ENCODE measurements around the gene HEMK1.

GRCh38 chr3:50567386-50568167, 1.7 kb upstream of the HEMK1 start, which contains the start of gene C3orf18:
- TF ChIP-seq EZH2 (IDR thresholded peaks at IDR 0.05; ENCODE audit: borderline replicate concordance, low read length) (no peak), CTCF (conservative IDR thresholded peaks at IDR 0.05 in 1 of 2, IDR thresholded peaks at IDR 0.05 in 1 of 2; ENCODE audit: extremely low read depth in 1 of 2, insufficient read depth in 1 of 2, low read depth in 1 of 2, low read length in 2 of 2) (no peak)
